WI38 (cell line): ENCODE data around the gene HNRNPDL.
"Not testable (repeated sequence)": the region's sequence is repeated elsewhere in the genome, so short reads cannot be mapped to it uniquely, and the experiment has no call there.

Source experiments
- H3K4me3 ChIP-seq: 2 replicates; pipeline ENCODE4 v1.5.1; 2011; ENCODE audit warnings: low read depth, mild to moderate bottlenecking, control low read depth, low read length
- CTCF ChIP-seq: IDR thresholded peaks from 2 replicates; pipeline ENCODE4 v1.5.1; 2012; ENCODE audit warnings: low read depth, mild to moderate bottlenecking, control low read depth, low read length

Gene HNRNPDL

GRCh38 chr4:82423245-82424054 lies 6.8 kb downstream of the HNRNPDL start:
- no peak overlapping the region for H3K4me3 ChIP-seq

GRCh38 chr4:82422616-82423015 lies 7.6 kb downstream of the HNRNPDL start:
- H3K4me3 ChIP-seq, result no peak overlapping the region
- no peak for TF ChIP-seq CTCF

More at GRCh38 chr4:82423245-82424054, 6.8 kb downstream of the HNRNPDL start:
- no peak for TF ChIP-seq CTCF

GRCh38 chr4:82421796-82422560 lies 8.3 kb downstream of the HNRNPDL start:
- no peak for TF ChIP-seq CTCF
- H3K4me3 ChIP-seq, result no peak overlapping the region

GRCh38 chr4:82419451-82419850 lies 10.8 kb downstream of the HNRNPDL start:
- no peak for TF ChIP-seq CTCF
- H3K4me3 ChIP-seq, result no peak overlapping the region

- no peak for TF ChIP-seq CTCF
These were observed 14.3 kb downstream of the HNRNPDL start for GRCh38 chr4:82415922-82416365.

GRCh38 chr4:82415061-82415460 lies 15.2 kb downstream of the HNRNPDL start:
- not testable (repeated sequence) for H3K4me3 ChIP-seq

More at GRCh38 chr4:82415922-82416365, 14.3 kb downstream of the HNRNPDL start:
- no peak overlapping the region for H3K4me3 ChIP-seq

GRCh38 chr4:82403725-82404124 lies 26.5 kb downstream of the HNRNPDL start:
- no peak for TF ChIP-seq CTCF
- no peak overlapping the region for H3K4me3 ChIP-seq
